Occipital lobe (tissue), 2 donors: Measurements from ENCODE around the gene TMC1. TPM values are rescaled to one million over a fixed set of nuclear protein-coding genes. Genes with fewer than 3 reads are reported as not detected.
"Not testable (repeated sequence)": the region's sequence is repeated elsewhere in the genome, so short reads cannot be mapped to it uniquely, and the experiment has no call there.

Experiments used
- DNase-seq: peaks from one replicate; lab custom pipeline; 2025; lab: John Stamatoyannopoulos, UW
- total RNA-seq: library from RNA; depleted of rRNA; stranded (reverse); fragments of >200 nt; gene quantifications from one replicate; pipeline ENCODE4 v1.2.3, GENCODE V29; 2014

Gene TMC1
- total RNA-seq, 1 donor from 2014 or later = 0.78 TPM

GRCh38 chr9:72524820-72525540 is 3.6 kb downstream of the TMC1 start:
- DNase-seq = peak; percentile 8

- DNase-seq = peak; percentile 73
Measured at GRCh38 chr9:72526901-72527800, 5.7 kb downstream of the TMC1 start.

GRCh38 chr9:72527801-72528195 is 6.4 kb downstream of the TMC1 start:
- DNase-seq = no peak

- no peak for DNase-seq
Measured at GRCh38 chr9:72529531-72529930, 8.1 kb downstream of the TMC1 start.

- no peak for DNase-seq
Measured at GRCh38 chr9:72533322-72533721, 11.9 kb downstream of the TMC1 start.

- no peak for DNase-seq
Measured at GRCh38 chr9:72534931-72535330, 13.5 kb downstream of the TMC1 start.

- no peak for DNase-seq
Measured at GRCh38 chr9:72537011-72537545, 15.7 kb downstream of the TMC1 start.

DNA sequence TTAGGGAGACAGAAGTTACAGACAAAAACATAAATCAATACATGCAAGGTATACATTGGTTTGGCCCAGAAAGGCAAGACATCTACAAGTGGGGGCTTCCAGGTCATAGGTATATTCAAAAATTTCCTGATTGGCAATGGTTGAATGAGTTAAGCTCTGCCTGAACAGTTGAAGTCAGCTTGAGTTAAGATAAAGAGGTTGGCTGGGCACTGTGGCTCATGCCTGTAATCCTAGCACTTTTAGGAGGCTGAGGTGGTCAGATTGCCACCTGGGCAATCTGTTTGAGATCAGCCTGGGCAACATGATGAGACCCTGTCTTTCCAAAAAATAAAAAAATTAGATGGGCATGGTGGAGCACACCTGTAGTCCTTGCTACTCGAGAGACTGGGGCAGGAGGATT is 16.3 kb downstream of the TMC1 start:
- no peak for DNase-seq

DNA sequence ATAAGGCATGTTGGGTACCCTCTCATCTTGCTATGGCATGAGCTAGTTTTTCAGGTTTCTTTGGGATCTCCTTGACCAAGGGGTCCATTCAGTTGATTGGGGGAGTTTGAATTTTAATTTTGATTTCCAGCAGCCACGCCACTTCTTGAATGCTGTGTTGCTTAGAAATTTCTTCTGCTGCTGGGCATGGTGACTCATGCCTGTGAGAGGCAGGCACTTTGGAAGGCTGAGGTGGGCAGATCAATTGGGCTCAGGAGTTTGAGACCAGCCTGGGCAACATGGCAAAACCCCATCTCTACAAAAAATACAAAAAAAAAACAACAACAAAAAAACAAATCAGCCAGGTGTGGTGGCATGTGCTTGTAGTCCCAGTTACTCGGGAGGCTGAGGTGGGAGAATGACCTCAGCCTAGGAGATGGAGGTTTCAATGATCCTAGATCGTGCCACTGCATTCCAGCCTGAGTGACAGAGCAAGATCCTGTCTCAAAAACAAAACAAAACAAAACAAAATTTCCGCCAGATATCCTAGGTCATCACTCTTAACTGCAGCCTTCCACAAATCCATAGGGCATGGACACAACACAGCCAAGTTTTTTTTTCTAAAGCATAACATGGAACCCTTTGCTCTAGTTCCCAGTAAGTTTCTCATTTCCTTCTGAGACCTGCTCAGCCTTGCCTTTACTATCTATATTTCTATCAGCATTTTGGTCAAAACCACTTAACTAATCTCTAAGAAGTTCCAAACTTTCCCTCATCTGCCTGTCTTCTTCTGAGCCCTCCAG is 17.7 kb downstream of the TMC1 start:
- no peak for DNase-seq

DNA sequence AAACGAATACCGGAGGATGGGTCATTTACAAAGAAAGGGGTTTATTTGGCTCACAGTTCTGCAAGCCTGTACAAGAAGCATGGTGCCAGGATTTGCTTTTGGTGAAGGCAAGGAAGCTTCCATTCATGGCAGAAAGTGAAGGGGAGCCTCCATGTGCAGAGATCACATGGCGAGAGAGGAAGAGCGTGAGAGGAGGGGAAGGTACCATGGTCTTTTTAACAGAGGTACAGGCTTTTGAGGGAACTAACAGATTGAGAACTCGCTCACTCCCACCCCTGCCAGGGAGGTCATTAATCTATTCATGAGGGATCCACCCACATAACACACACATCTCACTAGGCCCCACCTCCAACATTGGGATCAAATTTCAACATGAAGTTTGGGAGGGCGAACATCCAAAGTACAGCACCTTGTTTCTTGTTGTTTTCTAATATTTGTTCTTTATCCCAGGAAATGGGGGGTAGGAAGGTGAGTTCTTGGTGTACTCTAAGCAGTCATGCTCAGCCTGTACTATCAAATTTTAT is 18.5 kb downstream of the TMC1 start:
- no peak for DNase-seq

DNA sequence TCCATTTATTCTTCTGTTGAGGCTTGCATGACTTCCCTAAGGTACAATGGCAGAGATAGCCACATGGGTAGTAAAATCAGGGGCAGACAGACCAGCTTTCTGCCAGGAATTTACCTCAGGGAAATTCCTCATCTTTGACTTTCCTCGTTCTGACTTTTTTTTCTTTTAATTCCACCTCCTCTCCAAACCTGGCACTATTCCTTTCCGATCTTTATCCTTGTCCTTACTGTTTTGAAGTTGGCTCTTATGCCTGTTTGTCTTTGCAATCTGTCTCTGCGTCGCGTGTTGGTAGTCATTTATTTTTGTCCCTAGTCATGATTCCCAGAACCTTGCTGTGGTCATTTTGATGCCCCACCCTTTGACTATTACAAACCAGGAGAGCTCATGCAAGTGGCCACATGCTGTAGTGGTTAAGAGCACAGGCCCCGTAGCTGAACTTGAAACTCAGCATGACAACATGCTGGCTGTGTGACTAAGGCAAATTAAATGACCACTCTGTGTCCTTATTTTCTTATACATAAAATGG is 19.0 kb downstream of the TMC1 start:
- DNase-seq = no peak

DNA sequence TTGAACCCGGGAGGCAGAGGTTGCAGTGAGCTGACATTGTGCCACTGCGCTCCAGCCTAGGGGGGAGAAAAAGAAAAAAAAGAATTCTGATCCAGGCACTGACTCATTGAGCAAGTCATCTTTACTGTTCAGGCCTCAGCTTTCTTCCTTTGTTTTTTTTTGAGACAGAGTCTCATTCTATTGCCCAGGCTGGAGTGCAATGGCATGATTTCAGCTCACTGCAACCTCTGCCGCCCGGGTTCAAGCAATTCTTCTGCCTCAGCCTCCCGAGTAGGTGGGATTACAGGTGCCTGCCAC is 21.1 kb downstream of the TMC1 start:
- DNase-seq = not testable (repeated sequence)

- no peak for DNase-seq
Measured at GRCh38 chr9:72542917-72543316, 21.5 kb downstream of the TMC1 start.

DNA sequence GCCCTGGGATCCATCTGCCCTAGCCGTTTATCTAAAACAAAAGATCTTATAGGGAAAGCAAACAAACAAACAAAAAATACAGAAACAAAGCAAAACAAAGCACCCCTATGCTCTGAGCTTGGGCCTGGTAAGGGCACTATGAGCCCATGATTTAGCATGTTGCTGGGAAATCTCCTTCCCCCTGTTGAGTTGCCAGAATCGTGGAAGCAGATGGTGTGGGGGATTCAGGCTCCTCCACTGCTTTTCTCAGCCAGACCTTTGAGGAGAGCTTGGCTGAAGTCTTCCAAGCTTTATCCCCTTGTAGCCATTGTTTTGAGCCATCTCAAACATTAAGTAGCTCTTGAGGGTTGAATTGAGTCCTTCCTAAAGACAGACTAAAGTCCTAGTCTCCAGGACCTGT is 29.9 kb downstream of the TMC1 start:
- DNase-seq = no peak

DNA sequence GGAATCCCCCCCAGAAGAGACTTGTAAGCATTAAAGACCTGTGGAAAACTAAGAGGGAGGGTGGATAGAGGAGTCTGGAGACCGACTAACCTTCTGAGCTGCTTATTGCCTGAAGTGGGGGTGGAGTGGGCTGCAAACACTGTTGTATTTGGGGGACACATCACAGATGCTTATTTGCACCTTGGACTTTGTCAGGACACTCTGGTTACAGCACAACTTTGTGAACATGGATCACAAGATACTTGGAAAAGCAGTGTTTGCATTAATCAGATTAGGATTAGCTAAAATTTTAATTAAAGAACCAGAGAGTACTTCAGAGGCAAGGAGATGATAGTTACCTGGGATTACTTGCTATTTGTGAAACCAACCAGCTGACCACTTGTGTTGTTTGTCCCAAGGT is 30.9 kb downstream of the TMC1 start:
- no peak for DNase-seq

DNA sequence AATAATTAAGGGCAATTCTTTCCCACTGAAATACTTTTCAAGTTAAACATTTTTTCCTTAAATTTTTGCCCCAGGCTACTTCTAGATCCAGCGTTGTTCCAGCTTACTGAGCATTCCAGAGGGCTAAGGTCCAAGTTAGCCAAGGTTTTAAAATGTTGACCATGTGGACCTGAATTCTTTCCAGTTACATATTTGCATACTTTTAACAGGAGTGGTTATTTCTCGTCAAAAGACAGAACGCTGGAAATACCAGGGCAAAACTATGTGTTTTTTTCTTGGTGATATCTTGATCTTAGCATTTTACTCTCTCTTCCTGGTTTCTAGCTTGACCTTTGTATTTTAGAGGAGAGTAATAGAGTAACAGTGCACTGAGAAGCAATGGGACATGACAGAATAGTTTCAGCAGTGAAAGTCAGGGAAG is 32.8 kb downstream of the TMC1 start:
- no peak for DNase-seq

GRCh38 chr9:72557549-72557948 is 36.1 kb downstream of the TMC1 start:
- DNase-seq = no peak

GRCh38 chr9:72560086-72560485 is 38.7 kb downstream of the TMC1 start:
- DNase-seq = no peak

DNA sequence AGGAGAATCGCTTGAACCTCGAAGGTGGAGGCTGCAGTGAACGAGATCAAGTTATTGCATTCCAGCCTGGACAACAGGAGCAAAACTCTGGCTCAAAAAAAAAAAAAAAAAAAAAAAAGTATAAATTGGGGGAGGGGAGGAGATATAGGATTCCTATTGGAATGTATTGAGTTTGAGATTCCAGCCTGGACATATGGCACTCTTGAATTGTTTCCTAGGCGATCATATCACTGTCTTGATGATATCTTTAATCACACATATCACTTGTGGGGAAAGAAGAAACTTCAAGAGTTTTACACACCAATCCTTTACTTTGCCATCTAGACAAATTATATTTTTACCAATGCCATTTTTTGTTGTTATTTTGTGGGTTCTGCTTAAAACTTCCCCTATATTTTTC is 42.4 kb downstream of the TMC1 start:
- no peak for DNase-seq

GRCh38 chr9:72564479-72565281 is 43.3 kb downstream of the TMC1 start:
- no peak for DNase-seq

DNA sequence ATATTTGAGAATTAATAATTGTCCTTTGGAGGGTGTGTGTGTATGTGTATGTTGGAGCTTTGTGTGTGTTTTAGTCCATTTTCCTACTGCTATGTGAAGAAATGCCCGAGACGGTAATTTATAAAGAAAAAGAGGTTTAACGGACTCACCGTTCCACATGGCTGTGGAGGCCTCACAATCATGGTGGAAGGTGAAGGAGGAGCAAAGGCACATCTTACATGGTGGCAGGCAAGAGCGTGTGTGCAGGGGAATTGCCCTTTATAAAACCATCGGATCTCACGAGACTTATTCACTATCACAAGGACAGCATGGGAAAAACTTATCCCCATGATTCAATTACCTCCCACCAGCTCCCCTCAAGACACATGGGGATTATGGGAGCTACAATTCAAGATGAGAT is 44.1 kb downstream of the TMC1 start:
- no peak for DNase-seq
